Activated CD8-positive, alpha-beta memory T cell treated with anti-CD3 and anti-CD28 coated beads, Interleukin-2, amount 10 ng/mL, durations not matched to agents 7 days and 5 days (primary cell): ENCODE measurements around the gene DNAH17. TPM values are rescaled to one million over a fixed set of nuclear protein-coding genes. Genes with fewer than 3 reads are reported as not detected.
A peak's percentile ranks its signal among the peaks of the same experiment; 100 is the strongest.

Source experiments
- ATAC-seq: fragments of 150-1000 bp; cut with Tn5 transposase; one replicate; pipeline ENCODE4 v1.10.0; 2021; ENCODE audit warnings: moderate library complexity
- CTCF ChIA-PET: fragments of 350-600 bp; sonication (Branson Sonifier 250); formaldehyde crosslinking; loops from one replicate; lab custom pipeline; 2021; ENCODE audit warnings: antibody characterized with exemption; lab: Charles Lee
- DNase-seq: peaks from one replicate; pipeline ENCODE4 v3.0.0-alpha.2; 2020
- H3K27ac Mint-ChIP-seq: one replicate; pipeline ENCODE4 v1.8.0; 2021; ENCODE audit warnings: mild to moderate bottlenecking, mixed read lengths
- H3K27me3 Mint-ChIP-seq: one replicate; pipeline ENCODE4 v1.8.0; 2021; ENCODE audit warnings: mixed read lengths
- H3K36me3 Mint-ChIP-seq: one replicate; pipeline ENCODE4 v1.8.0; 2021; ENCODE audit warnings: mild to moderate bottlenecking, mixed read lengths
- H3K4me1 Mint-ChIP-seq: one replicate; pipeline ENCODE4 v1.8.0; 2021; ENCODE audit warnings: mixed read lengths
- H3K4me3 Mint-ChIP-seq: one replicate; pipeline ENCODE4 v1.8.0; 2021; ENCODE audit warnings: mild to moderate bottlenecking, moderate library complexity, mixed read lengths
- H3K9me3 Mint-ChIP-seq: one replicate; pipeline ENCODE4 v1.8.0; 2022; ENCODE audit warnings: low read depth, mixed read lengths
- total RNA-seq, 2 experiments: library from RNA; stranded (reverse); gene quantifications; one replicate each; pipeline ENCODE4 v1.2.3, GENCODE V29; 2021

Gene DNAH17
- total RNA-seq, 2 experiments from 2014 or later = 0.26 TPM; not detected in 1

DNA sequence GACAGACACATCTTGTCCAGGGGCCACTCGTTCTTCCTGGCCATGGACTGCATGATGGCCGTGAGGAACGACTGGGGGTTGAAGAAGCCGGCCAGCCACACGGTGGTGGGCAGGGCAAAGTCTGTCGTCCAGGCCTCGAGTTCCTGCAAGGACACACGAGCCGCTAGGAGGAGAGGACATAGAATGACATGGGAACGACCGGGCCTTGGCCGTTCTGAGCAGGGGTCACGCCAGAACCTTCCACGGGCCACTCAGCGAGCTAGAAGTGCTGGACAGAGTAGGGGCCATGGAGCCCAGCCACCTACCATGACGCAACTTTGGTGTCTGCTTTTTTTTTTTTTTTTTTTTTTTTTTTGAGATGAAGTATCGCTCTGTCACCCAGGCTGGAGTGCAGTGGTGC lies 151.8 kb downstream of the DNAH17 start:
- no peaks in the 10 kb centered on the region for H3K27me3 Mint-ChIP-seq
- no peak overlapping the region for H3K4me3 Mint-ChIP-seq
- H3K27ac Mint-ChIP-seq = no peak overlapping the region
- H3K9me3 Mint-ChIP-seq = no peaks in the 10 kb centered on the region
- ATAC-seq = no peak
- peaks cover 18% of the 10 kb centered on the region for H3K36me3 Mint-ChIP-seq
- CTCF ChIA-PET = interaction anchor here (1.0 to 12.3 kb wide), 2 partner anchors 49 to 61 kb away, joined by 3 to 191 read pairs; partner anchors contain the start of gene SOCS3
- no peak for DNase-seq
- H3K4me1 Mint-ChIP-seq = peaks cover 10% of the 10 kb centered on the region

DNA sequence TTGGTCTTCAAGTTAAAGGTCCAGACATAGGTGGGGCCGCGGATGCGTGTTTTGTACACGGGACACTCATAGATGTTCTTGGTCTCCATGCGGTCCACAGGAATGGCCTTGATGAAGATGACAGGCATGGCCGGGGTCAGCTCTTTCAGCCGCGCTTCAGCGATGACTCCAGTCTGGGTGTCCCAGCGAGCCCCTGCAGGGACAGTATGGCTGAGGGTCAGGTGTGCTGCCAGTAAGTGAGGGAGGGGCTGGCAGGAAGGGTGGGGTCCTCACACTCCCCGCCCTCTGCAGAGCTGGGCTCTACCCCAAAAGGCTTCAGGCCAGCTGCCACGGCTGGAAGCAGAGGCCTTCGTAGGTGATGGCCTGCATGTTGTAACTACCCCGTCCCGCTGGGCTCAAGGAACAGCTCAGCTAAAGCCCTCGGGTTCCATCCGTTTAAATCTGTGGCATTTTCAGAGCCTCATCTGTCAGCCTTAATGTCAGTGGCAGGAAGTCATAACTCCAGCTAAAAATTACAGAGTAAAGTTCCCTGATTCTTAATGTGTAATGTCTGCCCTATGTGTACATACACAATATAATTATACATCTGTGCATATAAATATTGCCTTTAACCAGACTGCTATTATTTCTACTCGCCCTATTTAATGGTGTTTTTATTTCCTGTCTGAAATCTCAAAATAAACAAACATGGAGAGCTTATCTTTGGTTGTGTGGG lies 153.1 kb downstream of the DNAH17 start:
- ATAC-seq (no peak), DNase-seq (no peak)
- peaks cover 23% of the 10 kb centered on the region for H3K36me3 Mint-ChIP-seq
- no peaks in the 10 kb centered on the region for H3K9me3 Mint-ChIP-seq
- H3K27ac Mint-ChIP-seq = no peak overlapping the region
- CTCF ChIA-PET = interaction anchor here (1.6 to 12.3 kb wide), 4 partner anchors 21 to 173 kb away, joined by 6 to 191 read pairs (median 27); partner anchors contain the start of gene SOCS3
- H3K4me3 Mint-ChIP-seq = no peak overlapping the region
- no peaks in the 10 kb centered on the region for H3K27me3 Mint-ChIP-seq
- H3K4me1 Mint-ChIP-seq = peaks cover 12% of the 10 kb centered on the region

DNA sequence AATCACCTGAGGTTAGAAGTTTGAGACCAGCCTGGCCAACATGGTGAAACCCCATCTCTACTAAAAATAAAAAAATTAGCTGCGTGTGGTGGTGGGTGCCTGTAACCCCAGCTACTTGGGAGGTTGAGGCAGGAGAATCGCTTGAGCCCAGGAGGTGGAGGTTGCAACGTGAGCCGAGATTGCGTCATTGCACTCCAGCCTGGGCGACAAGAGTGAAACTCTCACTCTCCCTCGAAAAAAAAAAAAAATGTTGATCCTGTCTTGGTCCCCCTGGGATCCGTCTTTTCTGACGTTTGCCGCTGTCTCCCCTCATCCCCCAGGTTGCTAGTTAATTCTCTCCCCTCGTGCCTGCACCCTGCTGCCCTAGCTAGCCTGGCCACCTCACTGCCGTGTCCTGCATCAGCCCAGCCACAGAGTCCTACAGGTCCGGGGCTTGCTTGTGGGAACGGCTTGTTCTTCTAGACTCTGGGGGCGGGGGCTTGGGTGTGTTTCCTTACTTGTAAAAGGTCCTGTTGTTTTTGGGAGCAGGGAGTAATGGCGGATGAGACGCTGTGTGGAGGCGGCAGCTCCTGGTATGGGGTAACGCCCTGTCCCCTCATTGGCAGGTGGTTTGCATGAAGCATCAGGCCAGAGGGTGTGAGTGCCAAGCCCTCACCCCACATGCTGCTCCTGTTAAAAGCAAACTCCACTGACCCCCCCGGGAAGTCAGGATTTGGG lies 154.2 kb downstream of the DNAH17 start:
- H3K27me3 Mint-ChIP-seq = no peaks in the 10 kb centered on the region
- H3K36me3 Mint-ChIP-seq = peaks cover 23% of the 10 kb centered on the region
- no peak for DNase-seq
- CTCF ChIA-PET = interaction anchor here (0.6 to 12.3 kb wide), 25 partner anchors 7 to 542 kb away, joined by 3 to 191 read pairs (median 6); partner anchors contain the start of genes PGS1 and SOCS3
- no peaks in the 10 kb centered on the region for H3K9me3 Mint-ChIP-seq
- H3K27ac Mint-ChIP-seq = no peak overlapping the region
- peaks cover 15% of the 10 kb centered on the region for H3K4me1 Mint-ChIP-seq
- no peak for ATAC-seq
- H3K4me3 Mint-ChIP-seq = no peak overlapping the region

DNA sequence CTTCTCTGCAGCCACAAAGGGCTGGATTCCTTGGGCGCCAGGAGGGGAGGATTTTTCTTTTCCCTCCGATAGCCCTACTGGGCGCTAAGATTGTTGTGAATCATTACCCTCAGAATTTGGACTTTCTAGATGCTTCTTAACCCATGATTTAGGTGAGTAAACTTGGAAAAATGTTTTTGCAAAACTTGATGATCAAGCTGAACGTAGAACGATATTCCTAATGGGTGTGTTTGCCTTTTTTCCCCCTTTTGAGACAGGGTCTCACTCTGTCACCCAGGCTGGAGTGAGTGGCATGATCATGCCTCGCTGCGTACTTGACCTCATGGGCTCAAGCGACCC lies 155.0 kb downstream of the DNAH17 start:
- peaks cover 26% of the 10 kb centered on the region for H3K36me3 Mint-ChIP-seq
- no peaks in the 10 kb centered on the region for H3K27me3 Mint-ChIP-seq
- ATAC-seq (no peak), DNase-seq (no peak)
- no peak overlapping the region for H3K4me3 Mint-ChIP-seq
- no peak overlapping the region for H3K27ac Mint-ChIP-seq
- CTCF ChIA-PET = interaction anchor here (0.6 to 12.3 kb wide), 33 partner anchors 8 to 543 kb away, joined by 3 to 191 read pairs (median 6); partner anchors contain the start of genes PGS1 and SOCS3
- peaks cover 19% of the 10 kb centered on the region for H3K4me1 Mint-ChIP-seq
- H3K9me3 Mint-ChIP-seq = no peaks in the 10 kb centered on the region

DNA sequence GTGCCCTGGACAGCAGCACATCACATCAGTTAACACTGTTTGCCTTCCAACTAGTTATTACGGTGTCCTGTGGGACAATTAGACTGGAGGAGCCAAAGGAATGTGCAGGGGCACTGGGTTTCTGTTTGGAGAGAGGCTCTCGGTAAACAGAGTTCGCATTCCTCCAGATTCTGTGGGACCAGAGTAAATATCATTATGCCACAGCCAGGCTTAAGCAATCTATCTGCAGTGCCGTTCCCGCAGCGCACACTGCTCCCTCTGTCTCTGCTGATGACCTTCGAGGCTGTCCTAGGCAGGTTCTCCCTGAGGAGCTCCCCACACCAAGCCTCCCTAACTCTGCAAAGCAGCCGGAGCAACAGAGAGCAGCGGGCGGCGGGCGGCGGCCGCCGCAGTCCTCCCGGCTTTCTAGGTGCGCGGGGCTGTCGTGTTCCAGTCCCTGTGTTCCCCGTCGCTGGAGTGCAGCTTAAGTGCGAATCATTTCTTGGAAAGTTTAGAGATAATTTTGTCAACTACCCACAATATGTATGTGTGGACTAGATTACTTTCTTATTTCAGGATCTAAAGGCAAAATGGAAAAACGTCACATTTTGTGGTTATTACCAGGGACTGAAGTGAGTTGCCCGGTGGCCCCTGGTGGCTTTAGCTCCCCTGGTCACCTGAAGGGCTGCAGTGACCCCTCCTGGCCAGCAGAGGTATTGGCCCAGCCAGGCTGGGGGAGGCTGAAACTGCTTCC lies 155.5 kb downstream of the DNAH17 start:
- Mint-ChIP-seq H3K27me3 (no peaks in the 10 kb centered on the region), H3K9me3 (no peaks in the 10 kb centered on the region), H3K36me3 (peaks cover 27% of the 10 kb centered on the region), H3K4me3 (no peak overlapping the region), H3K27ac (no peak overlapping the region), H3K4me1 (peaks cover 24% of the 10 kb centered on the region)
- CTCF ChIA-PET = interaction anchor here (0.8 to 12.3 kb wide), 33 partner anchors 9 to 543 kb away, joined by 3 to 191 read pairs (median 6); partner anchors contain the start of genes PGS1 and SOCS3
- ATAC-seq (peak; percentile 89), DNase-seq (peak; percentile 83)

DNA sequence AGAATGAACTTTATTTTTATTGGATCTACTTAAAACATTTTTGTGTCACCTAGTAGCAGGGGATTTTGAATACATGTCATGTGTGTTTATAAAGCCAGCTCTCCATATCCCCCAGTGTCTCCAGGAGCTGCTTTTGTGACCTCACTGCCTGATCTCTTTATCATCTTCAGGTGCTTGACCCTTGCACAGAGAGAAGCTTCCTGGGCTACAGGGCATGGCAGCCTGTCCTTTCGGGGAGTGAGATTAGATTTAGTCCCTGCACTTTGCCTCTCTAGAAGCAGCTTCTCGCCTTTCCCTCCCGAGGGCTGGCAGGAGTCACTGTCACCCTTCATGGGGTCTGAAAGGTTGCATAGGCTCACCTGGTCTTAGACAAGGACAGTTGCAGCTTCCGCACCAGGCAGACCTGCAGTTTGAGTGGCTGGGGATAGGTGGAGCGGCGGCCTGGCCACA lies 156.1 kb downstream of the DNAH17 start:
- Mint-ChIP-seq H3K4me1 (peaks cover 30% of the 10 kb centered on the region), H3K4me3 (no peak overlapping the region), H3K27ac (no peak overlapping the region), H3K9me3 (no peaks in the 10 kb centered on the region), H3K27me3 (no peaks in the 10 kb centered on the region), H3K36me3 (peaks cover 28% of the 10 kb centered on the region)
- no peak for ATAC-seq
- no peak for DNase-seq
- CTCF ChIA-PET = interaction anchor here (0.9 to 12.3 kb wide), 24 partner anchors 11 to 336 kb away, joined by 3 to 191 read pairs (median 6); partner anchors contain the start of gene SOCS3

DNA sequence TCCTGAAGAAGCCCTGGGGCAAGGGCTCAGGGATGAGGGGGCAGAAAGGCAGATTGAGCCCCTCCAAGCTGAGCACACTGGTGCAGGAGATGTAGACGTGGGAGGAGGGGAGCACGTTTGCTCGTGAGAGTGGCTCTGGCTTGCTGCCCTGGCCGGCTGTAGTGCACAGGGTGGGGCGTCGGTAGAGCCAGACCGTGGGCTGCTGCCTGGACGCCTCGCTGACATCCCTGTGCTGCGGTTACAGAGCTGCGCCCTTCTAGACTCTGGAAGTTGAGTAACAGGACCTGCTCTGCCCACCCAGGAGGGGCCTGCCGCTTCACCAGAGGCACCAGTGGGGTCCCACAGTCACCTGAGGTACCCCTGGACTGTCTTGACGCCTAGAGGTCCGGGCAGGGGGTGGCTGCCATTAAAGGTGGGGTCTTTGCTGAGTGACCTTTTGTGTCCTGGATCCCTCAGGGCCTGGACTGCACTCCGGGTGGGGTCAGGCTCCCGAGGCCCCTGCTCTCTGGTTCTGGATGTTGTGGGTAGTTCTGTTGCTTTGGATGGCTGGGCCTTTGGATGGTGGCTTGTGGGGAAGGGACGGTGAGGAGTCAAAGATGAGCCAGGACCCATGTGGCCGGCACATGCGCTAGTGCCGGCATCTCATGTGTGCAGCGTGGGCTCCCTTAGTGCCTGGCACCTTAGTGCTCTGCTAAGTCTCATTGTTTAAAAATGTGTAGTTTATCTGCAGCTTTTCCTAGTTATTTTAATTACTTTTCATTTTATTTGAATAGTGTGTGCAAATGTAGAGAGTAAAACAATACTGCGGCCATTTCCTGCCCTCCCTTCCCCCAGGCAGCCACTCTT lies 157.0 kb downstream of the DNAH17 start:
- peak overlapping the region; percentile 4 for H3K27ac Mint-ChIP-seq
- no peaks in the 10 kb centered on the region for H3K27me3 Mint-ChIP-seq
- CTCF ChIA-PET = interaction anchor here (2.3 to 12.3 kb wide), 5 partner anchors 38 to 335 kb away, joined by 7 to 191 read pairs (median 26); partner anchors contain the start of gene SOCS3
- peaks cover 39% of the 10 kb centered on the region for H3K4me1 Mint-ChIP-seq
- no peak overlapping the region for H3K4me3 Mint-ChIP-seq
- ATAC-seq (no peak), DNase-seq (no peak)
- peaks cover 32% of the 10 kb centered on the region for H3K36me3 Mint-ChIP-seq
- no peaks in the 10 kb centered on the region for H3K9me3 Mint-ChIP-seq

DNA sequence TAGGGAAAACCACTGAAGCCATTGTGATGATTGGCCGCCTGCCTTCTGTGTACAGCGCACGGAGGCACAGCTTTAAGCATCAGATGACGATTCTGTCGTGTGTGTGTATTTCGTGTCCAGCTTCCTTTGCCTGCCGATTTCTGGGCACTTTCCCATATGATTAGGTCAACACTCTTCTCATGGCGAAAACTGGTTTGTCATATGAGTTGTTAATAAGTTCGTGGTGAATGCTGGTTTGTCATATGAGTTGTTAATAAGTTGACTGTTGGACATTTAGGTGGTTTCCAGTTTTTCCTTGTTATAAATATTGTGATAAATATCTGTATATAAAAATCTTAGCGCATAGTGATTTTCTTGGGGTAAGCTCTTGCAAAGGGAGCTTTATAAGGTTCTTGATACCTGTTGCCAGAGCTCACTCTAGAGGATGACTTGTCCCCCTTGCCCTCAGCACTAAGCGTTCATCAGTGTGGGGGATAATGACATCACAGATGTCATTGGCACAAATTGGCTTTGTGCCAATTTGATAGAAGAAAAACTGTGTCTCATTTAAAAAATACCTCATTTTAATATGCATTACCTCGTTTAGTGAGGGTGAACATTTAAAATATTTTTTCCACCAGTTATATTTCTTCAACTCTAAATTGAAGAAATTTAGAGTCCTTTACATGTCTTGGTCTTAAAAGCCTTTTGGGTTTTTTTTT lies 158.7 kb downstream of the DNAH17 start:
- ATAC-seq (no peak), DNase-seq (no peak)
- Mint-ChIP-seq H3K4me3 (no peak overlapping the region), H3K9me3 (no peaks in the 10 kb centered on the region), H3K27me3 (no peaks in the 10 kb centered on the region), H3K36me3 (peaks cover 30% of the 10 kb centered on the region), H3K4me1 (peaks cover 57% of the 10 kb centered on the region), H3K27ac (no peak overlapping the region)
- CTCF ChIA-PET = interaction anchor here (1.4 to 12.3 kb wide), 5 partner anchors 8 to 167 kb away, joined by 4 to 191 read pairs (median 4); partner anchors contain the start of gene SOCS3

DNA sequence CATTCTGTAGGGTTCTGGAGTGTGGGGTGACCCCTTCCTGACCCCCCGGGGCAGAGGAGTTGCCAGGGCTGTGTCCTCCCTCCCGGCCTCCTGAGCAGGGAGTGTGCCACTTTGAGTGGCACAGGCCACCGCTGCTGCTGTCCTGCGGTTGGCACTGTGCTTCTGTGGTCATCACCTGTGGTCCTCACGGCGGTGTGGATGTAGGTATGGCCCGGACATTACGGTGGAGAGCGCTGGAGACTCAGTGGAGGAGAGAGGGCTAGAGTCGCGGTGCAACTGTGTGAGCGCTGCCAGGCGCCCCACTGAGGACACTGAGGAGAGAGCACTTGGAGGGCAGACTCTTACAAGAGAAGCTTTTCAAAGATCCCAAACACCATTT lies 159.7 kb downstream of the DNAH17 start:
- CTCF ChIA-PET = interaction anchor here (1.2 to 12.3 kb wide), 4 partner anchors 9 to 125 kb away, joined by 3 to 191 read pairs (median 4); partner anchors contain the start of gene SOCS3
- Mint-ChIP-seq H3K4me3 (no peak overlapping the region), H3K9me3 (no peaks in the 10 kb centered on the region), H3K36me3 (peaks cover 28% of the 10 kb centered on the region), H3K27me3 (no peaks in the 10 kb centered on the region), H3K27ac (peak overlapping the region; percentile 22), H3K4me1 (peaks cover 66% of the 10 kb centered on the region)
- DNase-seq = no peak
- no peak for ATAC-seq

DNA sequence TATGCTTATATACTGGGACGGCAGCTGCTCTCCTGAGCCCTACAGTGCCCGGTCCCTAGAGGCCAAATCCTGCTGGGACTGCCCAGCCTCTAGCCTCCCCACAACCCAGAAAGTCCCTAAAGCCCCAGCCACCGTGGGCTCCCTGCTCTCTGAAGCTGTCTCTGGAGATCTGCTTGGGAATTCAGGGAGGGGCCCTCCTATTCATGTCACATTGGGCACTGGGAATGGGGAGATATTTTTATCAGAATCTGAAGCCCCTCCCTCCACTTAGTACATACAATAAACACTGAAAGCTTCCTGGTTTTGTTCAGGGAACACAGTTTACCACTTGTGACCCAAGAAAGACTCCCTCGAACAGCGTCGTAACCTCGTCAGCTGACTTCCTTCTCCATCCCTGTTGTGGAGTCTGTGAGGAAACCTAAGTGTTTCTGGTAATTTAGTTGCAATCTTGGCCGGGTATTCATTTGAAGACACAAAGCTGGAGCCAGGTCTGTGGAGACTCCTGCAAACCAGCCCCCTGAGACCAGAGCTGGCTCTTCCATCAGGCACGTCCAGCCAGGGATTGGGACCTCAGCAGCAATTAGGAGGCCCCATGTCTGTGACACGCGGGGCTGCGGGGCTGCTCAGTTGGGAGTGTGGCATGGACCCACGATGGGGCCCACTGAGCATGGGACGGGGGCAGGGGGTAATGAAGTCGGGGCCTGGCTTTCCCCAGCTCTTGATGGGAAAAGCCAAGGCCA lies 160.2 kb downstream of the DNAH17 start:
- Mint-ChIP-seq H3K36me3 (peaks cover 25% of the 10 kb centered on the region), H3K27me3 (no peaks in the 10 kb centered on the region), H3K4me1 (peaks cover 69% of the 10 kb centered on the region), H3K4me3 (no peak overlapping the region), H3K27ac (peak overlapping the region; percentile 4), H3K9me3 (no peaks in the 10 kb centered on the region)
- ATAC-seq (no peak), DNase-seq (no peak)
- CTCF ChIA-PET = interaction anchor here (1.0 to 12.3 kb wide), 6 partner anchors 9 to 166 kb away, joined by 3 to 191 read pairs (median 4); partner anchors contain the start of gene SOCS3
